Muscle layer of colon (tissue), 2 donors: ENCODE data around the gene ABHD15.
A peak's percentile ranks its signal among the peaks of the same experiment; 100 is the strongest.

Source experiments
- H3K27ac ChIP-seq: one replicate; pipeline ENCODE4 v1.7.0; 2013; ENCODE audit warnings: low read depth, mild to moderate bottlenecking, low read length, moderate library complexity
- H3K27me3 ChIP-seq, 2 donors: one replicate each; pipeline ENCODE4 v1.7.0; 2013; ENCODE audit warnings: low read length in 2 of 2, mild to moderate bottlenecking in 2 of 2; ENCODE audit not compliant: insufficient read depth in 2 of 2, control insufficient read depth in 1 of 2
- H3K36me3 ChIP-seq: one replicate; pipeline ENCODE4 v1.7.0; 2013; ENCODE audit warnings: mild to moderate bottlenecking, low read length; ENCODE audit not compliant: insufficient read depth
- H3K4me1 ChIP-seq: one replicate; pipeline ENCODE4 v1.7.0; 2013; ENCODE audit warnings: mild to moderate bottlenecking, low read length; ENCODE audit not compliant: insufficient read depth
- H3K4me3 ChIP-seq, 2 donors: one replicate each; pipeline ENCODE4 v1.7.0; 2013; ENCODE audit warnings: low read length in 2 of 2, low read depth in 1 of 2, mild to moderate bottlenecking in 1 of 2, moderate library complexity in 1 of 2
- H3K9ac ChIP-seq: one replicate; pipeline ENCODE4 v1.7.0; 2013; ENCODE audit warnings: low read length
- H3K9me3 ChIP-seq: one replicate; pipeline ENCODE4 v1.7.0; 2013; ENCODE audit warnings: mild to moderate bottlenecking, low read length
- donor health status: abdominal sarcoma.
- donor health status: Adenocarcinoma of cecum.

The ABHD15 gene

GRCh38 chr17:29586676-29587469 lies 20.0 kb upstream of the ABHD15 start:
- no peaks in the 10 kb centered on the region for H3K27me3 ChIP-seq
- H3K36me3 ChIP-seq, result peaks cover 14% of the 10 kb centered on the region
- H3K9me3 ChIP-seq, result no peaks in the 10 kb centered on the region
- no peak overlapping the region for H3K4me3 ChIP-seq
- no peak overlapping the region for H3K9ac ChIP-seq
- peaks cover 57% of the 10 kb centered on the region for H3K4me1 ChIP-seq
- H3K27ac ChIP-seq, result no peak overlapping the region

- no peaks in the 10 kb centered on the region for H3K27me3 ChIP-seq
- H3K36me3 ChIP-seq, result peaks cover 17% of the 10 kb centered on the region
- peak overlapping the region; percentile 12 for H3K27ac ChIP-seq
- H3K9me3 ChIP-seq, result no peaks in the 10 kb centered on the region
- no peak overlapping the region for H3K9ac ChIP-seq
- H3K4me3 ChIP-seq, result no peak overlapping the region
- peaks cover 41% of the 10 kb centered on the region for H3K4me1 ChIP-seq
These were observed 18.4 kb upstream of the ABHD15 start for GRCh38 chr17:29585080-29585751.

GRCh38 chr17:29584452-29585079 lies 17.7 kb upstream of the ABHD15 start:
- Histone ChIP-seq H3K27ac (no peak overlapping the region), H3K4me1 (peaks cover 36% of the 10 kb centered on the region), H3K27me3 (no peaks in the 10 kb centered on the region), H3K36me3 (peaks cover 22% of the 10 kb centered on the region), H3K9me3 (no peaks in the 10 kb centered on the region), H3K9ac (no peak overlapping the region), H3K4me3 (no peak overlapping the region)

GRCh38 chr17:29583324-29584248 lies 16.7 kb upstream of the ABHD15 start:
- H3K4me1 ChIP-seq, result peaks cover 35% of the 10 kb centered on the region
- no peak overlapping the region for H3K9ac ChIP-seq
- H3K36me3 ChIP-seq, result peaks cover 28% of the 10 kb centered on the region
- H3K4me3 ChIP-seq, result no peak overlapping the region
- H3K9me3 ChIP-seq, result no peaks in the 10 kb centered on the region
- H3K27me3 ChIP-seq, result no peaks in the 10 kb centered on the region
- no peak overlapping the region for H3K27ac ChIP-seq

DNA sequence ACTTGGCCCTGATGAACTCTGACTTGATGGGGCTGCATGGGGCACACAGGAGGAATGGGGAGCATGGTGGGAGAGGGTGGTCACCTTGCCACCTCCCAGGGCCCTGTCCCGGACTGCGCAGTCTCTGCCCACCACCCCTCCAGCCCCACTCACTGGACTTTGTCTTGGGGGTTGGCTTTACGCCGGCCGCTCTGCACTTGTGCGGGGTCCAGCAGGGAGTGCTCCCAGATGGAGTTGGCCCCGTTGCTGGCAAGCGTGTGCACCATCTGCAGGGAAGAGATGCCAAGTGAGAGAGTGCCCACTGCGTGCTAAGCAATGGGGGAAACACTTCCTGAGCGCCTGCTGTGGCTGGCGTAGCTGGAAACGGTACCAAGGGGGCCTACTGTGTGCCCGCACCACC lies 15.9 kb upstream of the ABHD15 start:
- no peak overlapping the region for H3K4me3 ChIP-seq
- H3K36me3 ChIP-seq, result peaks cover 34% of the 10 kb centered on the region
- H3K27me3 ChIP-seq, result no peaks in the 10 kb centered on the region
- H3K27ac ChIP-seq, result no peak overlapping the region
- no peak overlapping the region for H3K9ac ChIP-seq
- no peaks in the 10 kb centered on the region for H3K9me3 ChIP-seq
- H3K4me1 ChIP-seq, result peaks cover 33% of the 10 kb centered on the region

GRCh38 chr17:29582254-29582765 lies 15.5 kb upstream of the ABHD15 start:
- Histone ChIP-seq H3K9ac (no peak overlapping the region), H3K36me3 (peaks cover 38% of the 10 kb centered on the region), H3K27me3 (no peaks in the 10 kb centered on the region), H3K4me3 (no peak overlapping the region), H3K4me1 (peaks cover 33% of the 10 kb centered on the region), H3K27ac (no peak overlapping the region), H3K9me3 (no peaks in the 10 kb centered on the region)

GRCh38 chr17:29581583-29582253 lies 14.9 kb upstream of the ABHD15 start:
- Histone ChIP-seq H3K27me3 (no peaks in the 10 kb centered on the region), H3K4me1 (peaks cover 32% of the 10 kb centered on the region), H3K4me3 (no peak overlapping the region), H3K9me3 (no peaks in the 10 kb centered on the region), H3K27ac (no peak overlapping the region), H3K36me3 (peaks cover 44% of the 10 kb centered on the region), H3K9ac (no peak overlapping the region)

DNA sequence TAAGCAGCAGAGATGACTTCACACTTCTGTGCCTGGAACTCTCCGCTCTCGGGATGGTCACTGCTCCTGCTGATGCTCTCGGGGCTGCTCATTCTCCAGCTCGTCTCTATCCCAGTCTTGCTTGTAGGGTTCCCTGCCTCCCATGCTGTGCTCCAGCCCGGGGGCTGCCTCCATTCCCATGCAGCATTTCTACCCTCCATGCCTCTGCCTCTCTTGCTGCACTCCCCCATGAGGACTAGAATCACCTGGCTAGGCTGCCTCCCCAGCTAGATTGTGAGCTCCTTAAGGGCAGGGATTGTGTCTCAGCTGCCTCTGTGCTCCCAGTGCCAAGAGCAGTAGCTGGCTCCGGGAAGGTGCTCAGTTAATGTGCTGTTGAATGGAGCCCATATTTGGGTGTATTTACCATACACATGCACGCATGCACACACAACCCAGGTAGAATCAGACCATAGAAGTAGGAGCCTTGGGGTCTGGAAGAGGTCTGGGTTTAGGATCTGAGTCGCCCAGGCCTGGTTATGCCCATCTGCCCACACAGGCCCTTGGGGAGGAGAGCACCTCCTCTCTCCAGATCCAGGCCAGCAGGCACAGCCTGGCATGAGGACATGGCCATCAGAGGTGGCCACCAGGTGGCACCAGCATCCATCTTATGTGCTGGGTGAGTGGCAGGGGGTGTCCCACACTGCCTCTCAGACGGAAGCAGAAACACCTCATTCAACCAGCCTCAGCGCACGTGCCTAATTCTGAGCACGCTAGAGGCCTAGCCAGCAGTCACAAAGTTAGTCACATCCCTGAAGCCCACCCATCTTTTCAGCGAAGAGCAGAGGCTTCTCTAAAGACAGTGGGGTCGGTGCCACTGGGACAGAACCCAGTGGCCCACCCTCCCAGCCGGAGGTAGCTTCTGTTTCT lies 13.3 kb upstream of the ABHD15 start:
- H3K9me3 ChIP-seq, result no peaks in the 10 kb centered on the region
- H3K27me3 ChIP-seq, result no peaks in the 10 kb centered on the region
- H3K4me3 ChIP-seq, result no peak overlapping the region
- peaks cover 25% of the 10 kb centered on the region for H3K4me1 ChIP-seq
- H3K27ac ChIP-seq, result no peak overlapping the region
- no peak overlapping the region for H3K9ac ChIP-seq
- peaks cover 59% of the 10 kb centered on the region for H3K36me3 ChIP-seq

GRCh38 chr17:29578626-29579485 lies 12.0 kb upstream of the ABHD15 start:
- H3K4me1 ChIP-seq, result peaks cover 16% of the 10 kb centered on the region
- no peak overlapping the region for H3K27ac ChIP-seq
- no peaks in the 10 kb centered on the region for H3K9me3 ChIP-seq
- no peak overlapping the region for H3K4me3 ChIP-seq
- H3K9ac ChIP-seq, result no peak overlapping the region
- H3K27me3 ChIP-seq, result no peaks in the 10 kb centered on the region
- H3K36me3 ChIP-seq, result peaks cover 62% of the 10 kb centered on the region
